ENCODE measurements around the gene CCNA2. TPM values are rescaled to one million over a fixed set of nuclear protein-coding genes. Genes with fewer than 3 reads are reported as not detected.

CCNA2 gene
- total RNA-seq, 1 donor from 2014 or later, result 8.2 TPM

GRCh38 chr4:121786221-121786620 lies 37.5 kb downstream of the CCNA2 start:
- DNase-seq (ENCODE audit: low spot score), result no peak
- H3K27ac Mint-ChIP-seq (ENCODE audit: unreplicated experiment), result no peak overlapping the region

GRCh38 chr4:121785479-121785878 lies 38.2 kb downstream of the CCNA2 start:
- Mint-ChIP-seq H3K27ac (ENCODE audit: unreplicated experiment) (peak overlapping the region; percentile 91), H3K36me3 (ENCODE audit: low read depth) (peaks cover 1% of the 10 kb centered on the region), H3K4me3 (ENCODE audit: unreplicated experiment) (no peak overlapping the region), H3K9me3 (ENCODE audit: low read depth) (peaks cover 14% of the 10 kb centered on the region), H3K4me1 (ENCODE audit: low read depth) (peaks cover 53% of the 10 kb centered on the region), H3K27me3 (ENCODE audit: low read depth) (no peaks in the 10 kb centered on the region)
- no peak for DNase-seq (ENCODE audit: low spot score)
- TF ChIP-seq CTCF (IDR thresholded peaks at IDR 0.05), result no peak

More at GRCh38 chr4:121786221-121786620, 37.5 kb downstream of the CCNA2 start:
- Mint-ChIP-seq H3K36me3 (ENCODE audit: low read depth) (peaks cover 1% of the 10 kb centered on the region), H3K27me3 (ENCODE audit: low read depth) (no peaks in the 10 kb centered on the region), H3K9me3 (ENCODE audit: low read depth) (peaks cover 14% of the 10 kb centered on the region), H3K4me3 (ENCODE audit: unreplicated experiment) (no peak overlapping the region), H3K4me1 (ENCODE audit: low read depth) (peaks cover 60% of the 10 kb centered on the region)
- TF ChIP-seq CTCF (IDR thresholded peaks at IDR 0.05), result no peak

GRCh38 chr4:121784975-121785374 lies 38.7 kb downstream of the CCNA2 start:
- H3K27me3 Mint-ChIP-seq (ENCODE audit: low read depth), result no peaks in the 10 kb centered on the region
- no peak for DNase-seq (ENCODE audit: low spot score)
- H3K9me3 Mint-ChIP-seq (ENCODE audit: low read depth), result peaks cover 14% of the 10 kb centered on the region
- H3K36me3 Mint-ChIP-seq (ENCODE audit: low read depth), result peaks cover 1% of the 10 kb centered on the region
- peak overlapping the region; percentile 91 for H3K27ac Mint-ChIP-seq (ENCODE audit: unreplicated experiment)
- no peak overlapping the region for H3K4me3 Mint-ChIP-seq (ENCODE audit: unreplicated experiment)
- no peak for TF ChIP-seq CTCF (IDR thresholded peaks at IDR 0.05)
- peaks cover 48% of the 10 kb centered on the region for H3K4me1 Mint-ChIP-seq (ENCODE audit: low read depth)

GRCh38 chr4:121784401-121784800 lies 39.3 kb downstream of the CCNA2 start:
- Mint-ChIP-seq H3K27ac (ENCODE audit: unreplicated experiment) (peak overlapping the region; percentile 91), H3K4me3 (ENCODE audit: unreplicated experiment) (no peak overlapping the region), H3K9me3 (ENCODE audit: low read depth) (peaks cover 14% of the 10 kb centered on the region), H3K4me1 (ENCODE audit: low read depth) (peaks cover 42% of the 10 kb centered on the region), H3K27me3 (ENCODE audit: low read depth) (no peaks in the 10 kb centered on the region), H3K36me3 (ENCODE audit: low read depth) (peaks cover 1% of the 10 kb centered on the region)
- no peak for TF ChIP-seq CTCF (IDR thresholded peaks at IDR 0.05)
- DNase-seq (ENCODE audit: low spot score), result no peak

- Mint-ChIP-seq H3K4me1 (ENCODE audit: low read depth) (peaks cover 31% of the 10 kb centered on the region), H3K4me3 (ENCODE audit: unreplicated experiment) (no peak overlapping the region), H3K27ac (ENCODE audit: unreplicated experiment) (no peak overlapping the region), H3K27me3 (ENCODE audit: low read depth) (no peaks in the 10 kb centered on the region), H3K9me3 (ENCODE audit: low read depth) (peaks cover 14% of the 10 kb centered on the region), H3K36me3 (ENCODE audit: low read depth) (peaks cover 1% of the 10 kb centered on the region)
- DNase-seq (ENCODE audit: low spot score), result no peak
- TF ChIP-seq CTCF (IDR thresholded peaks at IDR 0.05), result no peak
Measured at GRCh38 chr4:121783210-121783609, 40.5 kb downstream of the CCNA2 start.
